HG03457 (cell line): Measurements from ENCODE around the gene CXCR2.
"Not testable (repeated sequence)": the region's sequence is repeated elsewhere in the genome, so short reads cannot be mapped to it uniquely, and the experiment has no call there.

Experiments
- ATAC-seq: cut with Tn5 transposase; IDR thresholded peaks from one replicate; pipeline ENCODE4 v1.9.1; 2021; ENCODE audit warnings: moderate number of reproducible peaks; ENCODE audit not compliant: unreplicated experiment

The CXCR2 gene

DNA sequence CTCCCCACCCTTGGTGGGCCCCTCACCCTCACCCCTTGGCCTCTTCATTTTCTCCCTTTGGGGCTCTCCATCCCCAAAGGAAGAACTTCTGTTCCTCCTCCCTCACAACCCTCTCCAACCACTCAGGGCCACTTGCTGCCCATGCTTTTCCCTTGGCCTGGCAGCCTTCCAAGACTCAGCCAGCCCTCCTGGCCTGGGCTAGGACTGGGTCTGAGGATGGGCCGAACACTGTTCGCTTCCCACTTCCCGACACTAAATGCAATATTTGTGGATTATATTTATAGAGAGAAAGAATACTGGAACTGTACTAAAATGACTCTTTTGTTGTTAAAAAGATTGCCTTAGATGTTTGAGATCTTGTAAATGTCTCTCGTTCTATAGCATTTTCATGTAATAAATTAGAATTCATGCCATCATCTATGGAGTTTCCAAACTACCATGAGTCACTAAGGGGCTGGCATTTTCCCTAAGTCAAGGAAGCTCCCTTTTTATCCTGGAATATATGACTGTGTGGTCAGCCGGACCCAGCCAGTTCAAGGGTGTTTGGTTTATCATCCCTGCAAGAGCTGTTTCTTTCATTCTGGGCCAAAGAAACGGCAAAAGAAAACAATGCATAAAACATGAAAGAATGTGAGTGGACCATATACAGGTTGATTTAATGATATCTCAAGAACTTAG lies 3.8 kb downstream of the CXCR2 start:
- ATAC-seq = no peak

- no peak for ATAC-seq
These were observed 4.5 kb downstream of the CXCR2 start for GRCh38 chr2:218130377-218130776.

GRCh38 chr2:218130822-218131221 lies 5.0 kb downstream of the CXCR2 start:
- no peak for ATAC-seq

DNA sequence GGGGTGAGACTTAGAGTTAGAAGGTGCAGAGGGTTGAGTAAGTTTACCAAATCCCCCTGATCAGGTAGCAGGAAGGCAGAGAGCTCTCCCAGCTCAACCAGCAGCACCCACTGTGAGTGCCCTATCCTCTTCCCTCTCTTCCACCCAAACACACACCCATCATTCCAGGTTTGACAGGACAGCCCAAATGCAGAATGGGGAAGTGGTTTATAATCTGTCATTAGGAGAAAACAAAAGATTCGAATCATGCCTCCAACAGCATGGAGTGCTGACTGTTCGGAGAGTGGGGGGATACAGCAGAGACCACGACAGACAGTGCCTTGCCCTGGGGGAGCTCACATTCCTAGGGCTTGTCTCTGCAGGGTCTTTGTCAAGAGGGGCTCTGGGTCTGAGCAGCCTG lies 11.7 kb downstream of the CXCR2 start:
- ATAC-seq = no peak

DNA sequence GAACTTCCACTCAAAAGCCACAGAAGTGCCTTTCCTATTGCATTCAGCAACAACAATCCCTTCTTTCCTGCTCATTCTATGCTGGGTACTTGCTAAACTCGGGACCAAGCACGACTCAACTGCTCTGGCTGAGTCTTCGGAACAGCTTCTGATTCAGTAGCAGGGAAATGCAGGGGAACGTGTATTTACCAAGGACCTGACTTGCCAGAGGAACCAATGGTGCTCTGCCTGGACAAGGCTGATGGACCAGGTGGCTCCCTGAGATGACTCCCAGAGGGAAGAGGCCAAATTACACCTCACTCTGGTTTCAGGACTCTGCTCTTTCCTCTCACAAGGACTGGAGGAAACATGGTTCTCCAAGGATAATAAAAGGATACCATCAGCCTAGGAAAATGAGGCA lies 12.2 kb downstream of the CXCR2 start:
- ATAC-seq = no peak

DNA sequence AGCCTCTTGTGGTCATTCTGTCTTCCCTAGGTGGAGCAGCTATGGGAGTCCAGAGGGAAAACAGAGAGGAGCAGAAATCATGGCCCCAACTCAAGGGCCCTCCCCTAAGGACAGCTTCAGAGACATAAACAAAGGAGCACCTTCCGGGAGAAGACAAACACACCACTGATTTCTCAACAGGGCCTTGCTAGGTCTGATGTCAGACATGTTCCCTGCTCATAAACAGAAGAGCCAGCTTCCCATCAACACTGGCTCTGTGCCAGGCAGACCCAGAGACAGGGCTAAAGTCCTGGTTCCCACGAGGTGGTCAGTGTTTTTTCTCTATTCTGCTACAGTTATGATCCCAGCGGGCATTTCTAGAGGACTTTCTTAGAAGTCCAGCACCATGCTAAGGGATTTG lies 19.3 kb downstream of the CXCR2 start:
- ATAC-seq = no peak

- no peak for ATAC-seq
These were observed 20.2 kb downstream of the CXCR2 start for GRCh38 chr2:218146056-218146455.

DNA sequence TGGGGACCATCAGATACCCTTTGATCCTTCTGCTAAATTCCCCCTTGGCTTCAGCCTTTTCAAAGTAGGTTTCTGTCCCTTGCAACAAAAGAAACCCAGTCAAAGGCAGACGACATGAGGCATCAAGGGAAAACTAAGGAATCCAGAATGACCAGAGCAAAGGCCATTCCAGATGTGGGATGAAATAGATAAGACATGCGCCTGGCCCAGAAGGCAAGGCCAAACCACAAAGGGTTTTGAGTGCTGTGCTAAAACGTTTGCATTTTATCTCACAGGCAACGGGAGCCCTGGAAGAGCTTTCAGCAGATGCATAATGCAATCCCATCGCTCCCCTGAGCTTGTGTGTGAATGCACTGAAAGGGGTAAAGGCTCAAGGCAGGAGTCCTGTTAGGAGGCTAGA lies 23.3 kb downstream of the CXCR2 start:
- ATAC-seq = no peak

DNA sequence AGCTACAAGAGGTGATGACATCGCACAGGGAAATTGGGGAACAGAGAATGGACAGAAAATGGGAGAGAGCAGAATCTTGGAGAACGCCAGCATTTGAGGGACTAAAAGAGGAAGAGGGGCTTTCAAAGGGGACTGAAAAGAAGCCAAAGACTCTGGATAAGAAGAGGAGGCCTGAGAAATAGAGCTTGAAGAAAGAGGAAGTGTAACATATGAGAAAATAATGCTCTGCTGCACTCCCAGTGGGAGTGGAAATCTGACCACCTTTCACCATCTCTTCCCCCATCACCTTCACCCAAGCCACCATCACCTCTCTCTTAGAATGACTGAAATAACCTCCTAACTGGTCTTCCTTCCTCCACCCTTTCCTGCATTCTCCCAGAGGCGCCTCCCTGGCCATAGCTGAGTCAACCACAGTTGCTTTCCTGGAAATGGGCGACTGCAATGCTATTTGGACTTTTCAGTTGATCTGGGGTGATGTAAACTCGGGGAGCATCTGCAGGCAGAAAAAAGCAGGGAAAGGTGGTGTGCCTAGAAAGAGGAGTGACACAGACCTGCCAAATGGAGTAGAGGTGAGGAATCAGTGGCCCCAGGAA lies 24.1 kb downstream of the CXCR2 start:
- no peak for ATAC-seq

DNA sequence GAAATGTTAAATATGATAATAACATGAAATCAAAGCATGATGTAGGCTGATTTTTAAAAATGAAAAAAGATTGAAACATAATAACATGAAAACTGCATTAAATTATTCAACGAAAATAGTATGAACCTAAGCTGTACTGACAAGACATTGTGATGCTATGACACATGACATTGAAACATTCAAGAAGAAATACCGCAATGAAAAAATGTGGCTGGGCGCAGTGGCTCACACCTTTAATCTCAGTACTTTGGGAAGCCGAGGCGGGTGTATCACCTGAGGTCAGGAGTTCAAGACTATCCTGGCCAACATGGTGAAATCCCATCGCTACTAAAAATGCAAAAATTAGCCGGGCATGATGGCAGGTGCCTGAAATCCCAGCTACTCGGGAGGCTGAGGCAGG lies 26.3 kb downstream of the CXCR2 start:
- no peak for ATAC-seq

GRCh38 chr2:218152777-218153176 lies 26.9 kb downstream of the CXCR2 start:
- no peak for ATAC-seq

GRCh38 chr2:218155953-218156479 lies 30.2 kb downstream of the CXCR2 start:
- ATAC-seq = no peak

- ATAC-seq = no peak
These were observed 35.8 kb downstream of the CXCR2 start for GRCh38 chr2:218161644-218162043.

- no peak for ATAC-seq
These were observed 37.0 kb downstream of the CXCR2 start for GRCh38 chr2:218162814-218163213.

- no peak for ATAC-seq
These were observed 41.0 kb downstream of the CXCR2 start, which contains the start of gene CXCR1 for GRCh38 chr2:218166791-218167190. CXCR1 (minus strand) TSS chr2:218166962; CDS start chr2:218165211, 1,751 bp downstream.

DNA sequence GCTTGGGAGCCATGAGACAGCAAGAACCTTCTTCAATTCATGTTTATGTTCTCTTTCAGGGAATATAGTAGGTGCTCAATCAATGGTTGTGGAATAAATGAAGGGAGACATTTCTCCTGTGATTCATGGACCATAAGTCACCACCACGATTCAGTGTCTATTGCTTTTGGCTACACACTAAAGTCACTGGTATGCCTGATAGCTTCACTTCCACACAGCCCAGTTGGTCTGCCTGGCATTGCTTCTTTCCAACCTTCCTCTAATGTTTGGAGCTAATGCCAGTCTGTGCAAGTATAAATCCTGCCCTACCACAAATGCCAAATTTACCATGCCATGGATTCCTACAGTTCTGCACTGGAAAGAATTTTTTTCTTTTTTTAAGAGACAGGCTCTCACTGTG lies 42.2 kb downstream of the CXCR2 start:
- ATAC-seq = no peak

DNA sequence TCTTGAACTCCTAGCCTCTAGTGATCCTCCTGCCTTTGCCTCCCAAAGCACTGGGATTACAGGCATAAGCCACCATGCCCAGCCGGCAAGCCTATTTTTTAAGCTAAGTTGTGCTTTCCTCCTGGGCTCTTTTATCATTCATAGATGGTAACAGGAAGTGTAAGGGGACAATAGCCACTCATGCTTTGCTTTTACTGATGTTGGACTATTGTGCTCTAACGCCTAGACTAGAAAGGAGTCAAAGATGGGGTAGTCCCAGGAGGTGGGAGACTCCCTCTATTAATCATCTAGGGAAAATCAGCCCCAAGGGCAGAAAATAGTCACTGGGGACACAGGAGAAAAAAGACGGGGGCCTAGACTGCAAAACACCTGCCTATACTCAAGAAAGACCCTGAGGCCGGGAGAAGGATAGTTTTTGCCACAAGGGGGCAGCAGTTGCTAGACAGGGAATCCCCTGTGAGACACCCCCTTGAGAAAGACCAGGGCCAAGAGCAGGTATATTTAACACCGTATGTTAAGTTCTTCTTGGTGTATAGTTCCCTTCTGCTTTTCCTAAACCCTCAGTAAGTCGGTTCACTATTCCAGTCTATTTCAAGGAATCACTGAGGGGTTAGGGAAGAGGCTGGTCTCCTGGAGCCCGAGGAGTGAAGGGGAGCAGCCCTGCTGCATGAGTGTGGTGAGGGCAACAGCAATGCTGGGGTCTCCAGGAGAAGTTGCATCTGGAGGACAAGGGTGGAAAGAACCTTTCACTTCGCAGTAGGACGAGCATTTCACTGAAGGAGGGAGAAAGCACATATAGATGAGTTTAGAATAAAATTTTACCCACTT lies 43.0 kb downstream of the CXCR2 start:
- no peak for ATAC-seq

DNA sequence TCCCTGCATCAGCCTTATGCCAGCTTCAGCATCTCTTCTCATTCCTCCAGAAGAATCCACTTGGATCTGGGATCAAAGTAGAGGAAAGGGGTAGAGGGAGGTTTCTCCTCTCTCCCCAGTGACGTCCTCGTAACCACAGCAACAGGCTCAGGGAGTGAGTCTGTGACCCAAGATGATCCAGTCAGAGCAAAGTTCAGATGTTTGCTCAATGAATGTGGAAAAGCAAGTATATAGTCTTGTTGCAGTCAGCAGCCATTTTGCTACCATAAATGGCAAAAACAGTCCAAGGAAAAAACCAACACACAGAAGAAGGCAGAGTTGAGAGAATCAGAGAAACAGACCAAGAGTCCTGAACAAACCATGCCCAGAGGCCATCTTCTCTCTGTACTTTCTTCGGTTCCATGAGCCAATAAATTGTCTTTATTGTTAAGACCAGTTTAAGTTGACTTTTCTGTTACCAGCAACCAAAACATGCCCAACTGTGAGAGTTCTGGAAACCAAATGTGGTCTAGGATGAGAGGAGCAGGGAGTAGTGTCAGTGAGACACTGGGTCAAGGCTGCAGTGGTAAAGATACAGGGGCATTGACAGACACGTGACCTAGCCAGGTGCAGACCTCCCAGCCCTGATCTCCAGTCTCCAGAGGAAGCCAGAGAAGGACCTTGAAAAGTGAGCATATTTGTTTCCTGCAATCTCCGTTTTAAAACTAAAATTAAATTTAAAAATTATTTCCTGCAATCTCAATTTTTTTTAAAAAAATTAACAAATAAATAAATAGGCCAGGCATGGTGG lies 44.1 kb downstream of the CXCR2 start:
- ATAC-seq = no peak

GRCh38 chr2:218171744-218172143 lies 45.9 kb downstream of the CXCR2 start:
- not testable (repeated sequence) for ATAC-seq

GRCh38 chr2:218172845-218173244 lies 47.0 kb downstream of the CXCR2 start:
- no peak for ATAC-seq

- no peak for ATAC-seq
These were observed 54.0 kb downstream of the CXCR2 start for GRCh38 chr2:218179782-218180181.
